ENCODE data around the gene LIMS2.
A peak's percentile ranks its signal among the peaks of the same experiment; 100 is the strongest.

LIMS2 gene

DNA sequence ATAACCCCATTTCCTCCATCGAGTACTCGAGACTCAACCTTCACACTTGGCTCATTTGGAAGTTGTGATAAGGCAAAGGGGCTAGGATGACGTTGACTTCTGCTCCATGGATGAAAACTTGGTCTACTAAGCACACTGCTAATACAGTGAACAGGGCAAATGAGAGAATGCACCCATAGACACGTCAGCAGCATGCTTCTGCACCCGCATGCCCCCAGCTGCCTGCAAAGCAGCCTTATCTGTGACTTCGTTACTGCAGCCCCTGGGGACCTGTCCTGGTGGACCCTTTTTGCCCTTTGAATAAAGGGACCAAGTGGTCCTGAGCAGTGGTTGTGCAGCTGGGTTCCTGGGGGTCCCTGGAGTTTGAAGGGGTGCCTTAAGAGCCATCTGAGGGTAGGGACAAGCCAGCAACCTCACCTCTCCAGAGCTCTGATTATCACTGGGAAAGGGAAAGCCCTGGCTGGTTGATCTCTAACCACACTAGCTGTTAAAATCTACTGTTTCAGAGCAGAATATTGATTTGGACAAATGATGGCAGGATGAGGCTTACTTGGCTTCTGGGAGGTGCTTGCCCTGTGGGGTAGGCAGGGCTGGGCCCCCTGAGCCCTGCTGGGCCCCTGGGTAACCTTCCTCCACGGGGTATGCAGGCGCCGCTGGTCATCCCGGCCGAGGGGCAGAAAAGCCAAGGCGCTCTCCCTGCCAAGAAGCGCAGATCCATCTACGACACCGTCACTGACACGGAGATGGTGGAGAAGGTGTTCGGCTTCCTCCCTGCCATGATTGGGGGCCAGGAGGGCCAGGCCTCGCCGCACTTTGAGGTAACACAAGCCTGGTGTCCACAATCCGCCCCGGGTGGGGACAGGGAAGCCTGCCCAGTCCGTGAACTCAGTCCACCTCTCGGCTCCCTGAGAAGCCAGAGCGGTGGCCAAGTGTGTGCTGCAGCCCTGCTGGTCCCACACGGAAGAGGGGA is 67.0 kb downstream of the LIMS2 start:
- H3K4me3 ChIP-seq, result no peak overlapping the region
- H3K9me3 ChIP-seq (replicated peaks in 1 of 11), result peaks cover 33 to 37% (median 35%) of the 10 kb centered on the region in 11 experiments
- H3K9ac ChIP-seq, result 0 out of 22 replicates have a peak overlapping the region, but pooled peaks of 1 of the 11 experiments have one; percentile 8
- TF ChIP-seq Cebpa-rat (IDR thresholded peaks at IDR 0.05), result no peak
- no peak overlapping the region for H3K27ac ChIP-seq
- no peaks in the 10 kb centered on the region for H3K27me3 ChIP-seq
- H3K4me2 ChIP-seq, result peak overlapping the region in 9 of 11 experiments; percentile 30 to 73 (median 62); a peak in 18 of 22 replicates
- no peaks in the 10 kb centered on the region for H3K36me3 ChIP-seq
- no peaks in the 10 kb centered on the region for H4K20me1 ChIP-seq
- peaks cover 0 to 69% (median 46%) of the 10 kb centered on the region in 10 experiments; a peak in 15 of 20 replicates for H3K4me1 ChIP-seq

- Histone ChIP-seq H3K36me3 (0 out of 22 replicates have a peak, but pooled peaks cover 0 to 4% (median 0%) of the 10 kb centered on the region in 11 experiments), H3K27ac (no peak overlapping the region), H3K4me3 (no peak overlapping the region), H4K20me1 (no peaks in the 10 kb centered on the region), H3K9ac (no peak overlapping the region), H3K4me1 (peaks cover 0 to 69% (median 46%) of the 10 kb centered on the region in 10 experiments; a peak in 15 of 20 replicates), H3K4me2 (peak overlapping the region in 8 of 11 experiments; percentile 47 to 73 (median 62); a peak in 16 of 22 replicates), H3K9me3 (replicated peaks in 1 of 11) (peaks cover 33 to 37% (median 35%) of the 10 kb centered on the region in 11 experiments), H3K27me3 (no peaks in the 10 kb centered on the region)
- TF ChIP-seq Cebpa-rat (IDR thresholded peaks at IDR 0.05), result no peak
Observed at GRCh38 chr2:127607399-127607908, 67.9 kb downstream of the LIMS2 start.

GRCh38 chr2:127606625-127607398 is 68.5 kb downstream of the LIMS2 start:
- Histone ChIP-seq H3K4me1 (peaks cover 0 to 69% (median 46%) of the 10 kb centered on the region in 10 experiments; a peak in 15 of 20 replicates), H3K4me3 (no peak overlapping the region), H3K9ac (no peak overlapping the region), H3K36me3 (0 out of 22 replicates have a peak, but pooled peaks cover 0 to 4% (median 0%) of the 10 kb centered on the region in 11 experiments), H3K27ac (no peak overlapping the region), H3K27me3 (no peaks in the 10 kb centered on the region), H3K4me2 (peak overlapping the region in 8 of 11 experiments; percentile 9 to 73 (median 62); a peak in 15 of 22 replicates), H3K9me3 (replicated peaks in 1 of 11) (peaks cover 33 to 37% (median 35%) of the 10 kb centered on the region in 11 experiments), H4K20me1 (no peaks in the 10 kb centered on the region)
- no peak for TF ChIP-seq Cebpa-rat (IDR thresholded peaks at IDR 0.05)

- H3K4me1 ChIP-seq, result peaks cover 0 to 68% (median 46%) of the 10 kb centered on the region in 10 experiments; a peak in 15 of 20 replicates
- no peaks in the 10 kb centered on the region for H4K20me1 ChIP-seq
- H3K9me3 ChIP-seq (replicated peaks in 1 of 11), result peaks cover 27 to 35% (median 31%) of the 10 kb centered on the region in 11 experiments
- no peak overlapping the region for H3K27ac ChIP-seq
- H3K27me3 ChIP-seq, result no peaks in the 10 kb centered on the region
- H3K36me3 ChIP-seq, result 0 out of 22 replicates have a peak, but pooled peaks cover 0 to 4% (median 0%) of the 10 kb centered on the region in 11 experiments
- H3K9ac ChIP-seq, result no peak overlapping the region
- TF ChIP-seq Cebpa-rat (IDR thresholded peaks at IDR 0.05), result no peak
- no peak overlapping the region for H3K4me3 ChIP-seq
- H3K4me2 ChIP-seq, result peak overlapping the region in 8 of 11 experiments; percentile 9 to 73 (median 62); a peak in 12 of 22 replicates
Observed at GRCh38 chr2:127605691-127606263, 69.6 kb downstream of the LIMS2 start.

GRCh38 chr2:127604986-127605385 is 70.3 kb downstream of the LIMS2 start:
- 0 out of 22 replicates have a peak, but pooled peaks cover 0 to 4% (median 0%) of the 10 kb centered on the region in 11 experiments for H3K36me3 ChIP-seq
- H3K27ac ChIP-seq, result no peak overlapping the region

DNA sequence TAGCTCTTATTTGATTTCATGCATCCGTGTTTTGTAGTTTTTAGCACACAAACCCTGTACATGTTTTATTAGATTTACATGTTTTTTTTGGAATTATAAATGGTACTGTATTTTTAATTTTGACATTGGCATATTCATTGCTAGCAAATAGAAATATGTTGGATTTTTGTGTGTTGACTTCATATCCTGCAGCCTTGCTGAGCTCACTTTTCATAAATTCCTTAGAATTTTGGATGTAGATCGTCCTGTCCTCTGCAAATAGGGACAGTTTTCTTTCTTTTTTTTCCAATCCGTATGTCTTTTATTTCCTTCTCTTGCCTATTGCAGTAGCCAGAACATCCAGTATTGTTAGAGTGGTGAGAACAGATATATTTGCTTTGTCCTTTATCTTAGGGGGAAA is 76.1 kb downstream of the LIMS2 start:
- Histone ChIP-seq H3K4me3 (no peak overlapping the region), H3K27me3 (no peaks in the 10 kb centered on the region), H3K27ac (no peak overlapping the region), H3K36me3 (0 out of 22 replicates have a peak, but pooled peaks cover 0 to 4% (median 0%) of the 10 kb centered on the region in 11 experiments), H3K9me3 (replicated peaks in 1 of 11) (peaks cover 24 to 32% (median 28%) of the 10 kb centered on the region in 11 experiments), H4K20me1 (no peaks in the 10 kb centered on the region), H3K9ac (no peak overlapping the region), H3K4me2 (no peak overlapping the region), H3K4me1 (peaks cover 0 to 4% (median 1%) of the 10 kb centered on the region in 10 experiments; a peak in 5 of 20 replicates)
- no peak for TF ChIP-seq Cebpa-rat (IDR thresholded peaks at IDR 0.05)

More at GRCh38 chr2:127604986-127605385, 70.3 kb downstream of the LIMS2 start:
- Histone ChIP-seq H3K4me1 (peaks cover 0 to 60% (median 46%) of the 10 kb centered on the region in 10 experiments; a peak in 15 of 20 replicates), H3K27me3 (no peaks in the 10 kb centered on the region), H3K9me3 (replicated peaks in 1 of 11) (peaks cover 24 to 32% (median 28%) of the 10 kb centered on the region in 11 experiments), H4K20me1 (no peaks in the 10 kb centered on the region), H3K4me3 (no peak overlapping the region), H3K4me2 (peak overlapping the region in 3 of 11 experiments; percentile 11 to 62 (median 52); a peak in 3 of 22 replicates), H3K9ac (no peak overlapping the region)
- no peak for TF ChIP-seq Cebpa-rat (IDR thresholded peaks at IDR 0.05)

DNA sequence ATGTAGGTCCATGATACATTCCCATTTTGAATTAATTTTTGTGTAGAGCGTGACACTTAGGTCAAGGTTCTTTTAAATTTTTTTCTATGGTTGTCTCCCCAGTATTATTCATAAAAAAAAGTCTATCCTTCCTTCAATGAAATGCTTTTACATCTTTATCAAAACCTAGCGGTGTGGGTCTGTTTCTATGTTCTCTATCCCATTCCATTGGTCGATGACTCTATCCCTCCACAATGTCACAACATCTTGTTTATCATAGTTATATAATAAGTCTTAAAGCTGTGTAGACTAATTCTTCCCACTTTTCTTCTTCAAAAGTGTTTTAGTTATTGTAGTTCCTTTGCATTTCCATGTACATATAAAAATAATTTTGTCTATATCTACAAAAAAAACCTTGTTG is 76.6 kb downstream of the LIMS2 start:
- TF ChIP-seq Cebpa-rat (IDR thresholded peaks at IDR 0.05), result no peak
- H3K9me3 ChIP-seq (replicated peaks in 1 of 11), result peaks cover 21 to 29% (median 25%) of the 10 kb centered on the region in 11 experiments
- no peak overlapping the region for H3K27ac ChIP-seq
- 0 out of 22 replicates have a peak, but pooled peaks cover 0 to 4% (median 0%) of the 10 kb centered on the region in 11 experiments for H3K36me3 ChIP-seq
- no peak overlapping the region for H3K4me2 ChIP-seq
- no peaks in the 10 kb centered on the region for H4K20me1 ChIP-seq
- H3K4me3 ChIP-seq, result no peak overlapping the region
- no peaks in the 10 kb centered on the region for H3K4me1 ChIP-seq
- no peak overlapping the region for H3K9ac ChIP-seq
- H3K27me3 ChIP-seq, result no peaks in the 10 kb centered on the region

DNA sequence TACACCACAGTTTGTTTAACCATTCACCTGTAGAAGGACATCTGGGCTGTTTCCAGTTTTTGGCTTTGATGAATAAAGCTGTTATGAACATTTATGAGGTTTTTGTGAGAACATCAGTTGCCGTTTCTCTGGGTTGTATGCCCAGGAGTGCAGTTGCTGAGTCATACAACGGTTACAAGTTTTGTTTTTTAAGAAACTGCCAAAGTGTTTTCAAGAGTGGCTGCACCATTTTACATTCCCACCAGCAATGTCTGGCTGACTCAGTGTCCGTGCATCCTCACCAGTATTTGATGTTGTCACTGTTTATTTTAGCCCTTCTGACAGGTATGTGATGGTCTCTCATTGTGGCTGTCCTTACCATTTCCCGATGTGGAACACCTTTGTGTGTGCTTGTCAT is 77.3 kb downstream of the LIMS2 start:
- H4K20me1 ChIP-seq, result no peaks in the 10 kb centered on the region
- H3K4me2 ChIP-seq, result no peak overlapping the region
- H3K4me1 ChIP-seq, result no peaks in the 10 kb centered on the region
- 0 out of 22 replicates have a peak, but pooled peaks cover 0 to 1% (median 0%) of the 10 kb centered on the region in 11 experiments for H3K36me3 ChIP-seq
- H3K9me3 ChIP-seq (replicated peaks in 1 of 11), result peaks cover 14 to 22% (median 18%) of the 10 kb centered on the region in 11 experiments
- no peaks in the 10 kb centered on the region for H3K27me3 ChIP-seq
- no peak for TF ChIP-seq Cebpa-rat (IDR thresholded peaks at IDR 0.05)
- no peak overlapping the region for H3K27ac ChIP-seq
- H3K4me3 ChIP-seq, result no peak overlapping the region
- no peak overlapping the region for H3K9ac ChIP-seq

All from BLaER1 treated with 17β-estradiol and CSF1 and Interleukin-3, amounts not matched to agents 10 nM and 100 nM (cell line).